Retinal pigment epithelial cell (primary cell): Measurements from ENCODE around the gene ALOX12.

Experiments used
- DNase-seq: peaks from one replicate; pipeline ENCODE4 v3.0.0-alpha.2; 2010; ENCODE audit warnings: low read depth
- H3K4me3 ChIP-seq: 2 replicates; pipeline ENCODE4 v1.5.1; 2011; ENCODE audit warnings: mild to moderate bottlenecking, low read length, control low read depth, moderate library complexity
- TF ChIP-seq, protein P1 (sequence below): conservative IDR thresholded peaks from 2 replicates; pipeline ENCODE4 v1.5.1; 2011; ENCODE audit warnings: low read depth, low read length, control low read depth, inconsistent platforms

ALOX12 gene

DNA sequence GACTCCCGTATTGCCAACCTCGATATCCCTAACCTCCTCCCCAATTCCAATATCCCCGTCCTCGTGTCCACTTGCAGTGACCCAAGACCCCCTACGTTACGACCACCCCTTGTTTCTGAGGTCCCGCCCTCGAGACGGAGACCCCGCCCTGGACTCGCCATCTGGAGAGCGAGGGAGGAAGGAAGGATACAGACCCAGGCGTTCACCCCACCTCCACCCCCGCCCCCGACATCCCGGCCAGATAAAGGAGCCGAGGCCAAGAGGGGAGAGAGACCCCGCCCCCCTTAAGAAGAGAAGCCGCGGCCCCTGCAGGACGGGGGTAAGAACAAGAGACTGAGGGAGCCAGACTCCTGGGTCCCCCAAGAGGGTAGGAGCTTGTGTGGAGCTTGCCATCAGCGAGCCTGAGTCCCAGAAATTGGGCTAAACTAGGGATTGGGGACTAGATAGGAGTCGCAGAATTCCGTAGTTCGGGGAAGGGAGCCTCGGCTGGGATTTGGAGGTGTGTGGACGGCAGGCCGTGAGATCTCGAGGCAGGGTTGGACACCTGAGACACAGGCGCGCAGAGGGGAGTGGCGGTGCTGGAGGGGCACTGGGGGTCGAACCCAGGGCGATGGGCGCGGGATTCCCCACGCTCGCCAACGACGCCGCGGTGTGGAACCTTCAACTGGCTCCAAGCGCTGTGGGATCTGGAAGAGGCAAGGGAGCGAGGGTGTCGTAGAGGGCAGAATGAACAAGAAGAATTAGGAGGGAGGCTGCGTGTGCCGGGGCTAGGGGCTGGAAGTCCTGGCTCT lies 27.1 kb downstream of the ALOX12 start, which contains the start of gene BCL6B:
BCL6B (plus strand) TSS at position 270 of the 791 bp plus-strand sequence. CDS start 622 bp downstream, outside the sequence.
- DNase-seq: no peak
- no peak within 1 kb of the TSS for H3K4me3 ChIP-seq
- TF ChIP-seq, protein P1, sequence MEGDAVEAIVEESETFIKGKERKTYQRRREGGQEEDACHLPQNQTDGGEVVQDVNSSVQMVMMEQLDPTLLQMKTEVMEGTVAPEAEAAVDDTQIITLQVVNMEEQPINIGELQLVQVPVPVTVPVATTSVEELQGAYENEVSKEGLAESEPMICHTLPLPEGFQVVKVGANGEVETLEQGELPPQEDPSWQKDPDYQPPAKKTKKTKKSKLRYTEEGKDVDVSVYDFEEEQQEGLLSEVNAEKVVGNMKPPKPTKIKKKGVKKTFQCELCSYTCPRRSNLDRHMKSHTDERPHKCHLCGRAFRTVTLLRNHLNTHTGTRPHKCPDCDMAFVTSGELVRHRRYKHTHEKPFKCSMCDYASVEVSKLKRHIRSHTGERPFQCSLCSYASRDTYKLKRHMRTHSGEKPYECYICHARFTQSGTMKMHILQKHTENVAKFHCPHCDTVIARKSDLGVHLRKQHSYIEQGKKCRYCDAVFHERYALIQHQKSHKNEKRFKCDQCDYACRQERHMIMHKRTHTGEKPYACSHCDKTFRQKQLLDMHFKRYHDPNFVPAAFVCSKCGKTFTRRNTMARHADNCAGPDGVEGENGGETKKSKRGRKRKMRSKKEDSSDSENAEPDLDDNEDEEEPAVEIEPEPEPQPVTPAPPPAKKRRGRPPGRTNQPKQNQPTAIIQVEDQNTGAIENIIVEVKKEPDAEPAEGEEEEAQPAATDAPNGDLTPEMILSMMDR: no peak

DNA sequence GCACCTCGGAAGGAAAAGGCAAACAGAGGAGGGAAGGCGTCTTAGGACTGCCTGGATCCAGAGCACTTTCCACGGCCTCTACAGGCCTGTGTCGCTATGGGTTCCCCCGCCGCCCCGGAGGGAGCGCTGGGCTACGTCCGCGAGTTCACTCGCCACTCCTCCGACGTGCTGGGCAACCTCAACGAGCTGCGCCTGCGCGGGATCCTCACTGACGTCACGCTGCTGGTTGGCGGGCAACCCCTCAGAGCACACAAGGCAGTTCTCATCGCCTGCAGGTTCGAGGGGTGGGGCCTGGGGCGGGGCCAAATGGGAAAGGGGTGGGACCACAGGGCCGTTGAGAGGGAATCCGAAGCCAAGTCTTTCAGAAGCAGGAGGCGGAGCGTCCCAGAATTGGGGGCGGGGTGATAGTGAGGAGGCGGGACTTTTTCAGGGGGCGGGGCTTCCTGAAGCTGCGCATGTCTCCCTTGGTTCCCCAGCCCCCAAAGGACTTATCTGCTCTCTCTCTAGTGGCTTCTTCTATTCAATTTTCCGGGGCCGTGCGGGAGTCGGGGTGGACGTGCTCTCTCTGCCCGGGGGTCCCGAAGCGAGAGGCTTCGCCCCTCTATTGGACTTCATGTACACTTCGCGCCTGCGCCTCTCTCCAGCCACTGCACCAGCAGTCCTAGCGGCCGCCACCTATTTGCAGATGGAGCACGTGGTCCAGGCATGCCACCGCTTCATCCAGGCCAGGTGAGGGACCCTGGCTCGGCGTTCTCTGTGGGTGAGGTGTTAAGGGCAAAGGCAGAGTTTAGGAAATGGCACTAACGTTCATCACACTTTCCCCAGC lies 27.9 kb downstream of the ALOX12 start:
- H3K4me3 ChIP-seq: no peak overlapping the region
- TF ChIP-seq, protein P1: no peak
- DNase-seq: no peak

DNA sequence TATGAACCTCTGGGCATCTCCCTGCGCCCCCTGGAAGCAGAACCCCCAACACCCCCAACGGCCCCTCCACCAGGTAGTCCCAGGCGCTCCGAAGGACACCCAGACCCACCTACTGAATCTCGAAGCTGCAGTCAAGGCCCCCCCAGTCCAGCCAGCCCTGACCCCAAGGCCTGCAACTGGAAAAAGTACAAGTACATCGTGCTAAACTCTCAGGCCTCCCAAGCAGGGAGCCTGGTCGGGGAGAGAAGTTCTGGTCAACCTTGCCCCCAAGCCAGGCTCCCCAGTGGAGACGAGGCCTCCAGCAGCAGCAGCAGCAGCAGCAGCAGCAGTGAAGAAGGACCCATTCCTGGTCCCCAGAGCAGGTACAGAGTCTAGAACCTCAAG lies 28.5 kb downstream of the ALOX12 start:
- H3K4me3 ChIP-seq: no peak overlapping the region
- DNase-seq: no peak
- TF ChIP-seq, protein P1: no peak

DNA sequence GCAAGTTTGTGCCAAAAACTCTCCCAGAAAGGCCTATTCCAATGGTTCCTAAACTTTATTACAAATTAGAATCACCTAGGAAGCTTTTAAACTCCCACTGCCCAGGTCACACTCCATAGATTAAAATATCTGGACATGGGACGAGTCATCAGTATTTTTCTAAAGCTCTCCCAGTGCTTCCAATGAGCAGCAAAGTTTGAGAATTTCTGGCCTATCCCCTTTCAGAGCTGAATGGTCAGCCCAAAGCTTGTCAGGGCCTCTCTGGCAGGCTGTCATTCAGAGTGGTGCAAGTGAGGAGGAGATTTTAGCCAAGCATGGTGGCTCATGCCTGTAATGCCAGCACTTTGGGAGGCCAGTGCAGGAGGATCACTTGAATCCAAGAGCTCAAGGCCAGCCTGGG lies 29.4 kb downstream of the ALOX12 start:
- H3K4me3 ChIP-seq: no peak overlapping the region
- no peak for DNase-seq
- TF ChIP-seq, protein P1: no peak

DNA sequence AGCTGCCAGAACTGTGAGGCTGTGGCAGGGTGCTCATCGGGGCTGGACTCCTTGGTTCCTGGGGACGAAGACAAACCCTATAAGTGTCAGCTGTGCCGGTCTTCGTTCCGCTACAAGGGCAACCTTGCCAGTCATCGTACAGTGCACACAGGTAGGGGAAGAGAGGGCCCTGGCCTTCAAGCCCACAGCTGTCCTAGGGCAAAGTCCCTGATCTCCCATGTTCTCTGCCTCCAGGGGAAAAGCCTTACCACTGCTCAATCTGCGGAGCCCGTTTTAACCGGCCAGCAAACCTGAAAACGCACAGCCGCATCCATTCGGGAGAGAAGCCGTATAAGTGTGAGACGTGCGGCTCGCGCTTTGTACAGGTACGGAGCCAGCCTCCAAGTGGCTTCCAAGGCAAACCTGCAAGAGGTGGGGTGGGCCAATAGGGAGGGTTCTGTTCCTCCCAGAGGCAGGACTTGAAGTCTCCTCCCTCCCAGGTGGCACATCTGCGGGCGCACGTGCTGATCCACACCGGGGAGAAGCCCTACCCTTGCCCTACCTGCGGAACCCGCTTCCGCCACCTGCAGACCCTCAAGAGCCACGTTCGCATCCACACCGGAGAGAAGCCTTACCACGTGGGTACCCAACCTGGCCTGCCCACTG lies 30.7 kb downstream of the ALOX12 start:
- TF ChIP-seq, protein P1: no peak

DNA sequence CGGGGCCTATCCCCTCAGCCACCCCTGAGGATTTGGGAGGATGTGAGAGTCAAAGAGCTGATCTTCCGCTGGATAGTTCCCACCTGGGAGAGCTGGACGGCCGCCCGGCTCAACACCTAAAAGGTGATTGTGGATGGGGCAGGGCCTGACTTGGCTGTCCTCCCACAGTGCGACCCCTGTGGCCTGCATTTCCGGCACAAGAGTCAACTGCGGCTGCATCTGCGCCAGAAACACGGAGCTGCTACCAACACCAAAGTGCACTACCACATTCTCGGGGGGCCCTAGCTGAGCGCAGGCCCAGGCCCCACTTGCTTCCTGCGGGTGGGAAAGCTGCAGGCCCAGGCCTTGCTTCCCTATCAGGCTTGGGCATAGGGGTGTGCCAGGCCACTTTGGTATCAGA lies 31.5 kb downstream of the ALOX12 start:
- DNase-seq: no peak
- TF ChIP-seq, protein P1: no peak
- no peak overlapping the region for H3K4me3 ChIP-seq

More for the DNA sequence above, 30.7 kb downstream of the ALOX12 start:
- H3K4me3 ChIP-seq: no peak overlapping the region
- no peak for DNase-seq
